Measurements from ENCODE around the gene SOX8. TPM values are rescaled to one million over a fixed set of nuclear protein-coding genes. Genes with fewer than 3 reads are reported as not detected.
"Not testable (repeated sequence)": the region's sequence is repeated elsewhere in the genome, so short reads cannot be mapped to it uniquely, and the experiment has no call there.

SOX8 gene
- polyA plus RNA-seq, 1 donor from 2014 or later: 3.9 TPM

GRCh38 chr16:946048-946395 lies 35.5 kb upstream of the SOX8 start:
- Histone ChIP-seq H3K36me3 (ENCODE audit: insufficient read depth, low read length) (no peaks in the 10 kb centered on the region), H3K27me3 (ENCODE audit: insufficient read depth, low read depth, low read length) (no peaks in the 10 kb centered on the region), H3F3A (ENCODE audit: insufficient read depth, low read length, poor library complexity, severe bottlenecking) (no peaks in the 10 kb centered on the region), H3K9ac (ENCODE audit: low read length) (no peak overlapping the region), H3K9me2 (ENCODE audit: insufficient read depth, low read length) (no peaks in the 10 kb centered on the region), H4K20me1 (ENCODE audit: insufficient read depth) (no peaks in the 10 kb centered on the region), H3K4me2 (ENCODE audit: low read length) (no peak overlapping the region), H2AFZ (ENCODE audit: low read depth, low read length) (no peak overlapping the region), H3K27ac (ENCODE audit: low read length) (no peak overlapping the region), H3K9me3 (ENCODE audit: low read length) (no peaks in the 10 kb centered on the region), H3K4me3 (ENCODE audit: low read length) (no peak overlapping the region), H3K79me2 (replicated peaks; ENCODE audit: insufficient read depth, low read length) (no peaks in the 10 kb centered on the region)
- TF ChIP-seq POLR2AphosphoS5 (IDR thresholded peaks at IDR 0.05) (no peak), TAF1 (IDR thresholded peaks at IDR 0.05; ENCODE audit: low read depth) (no peak), EP300 (conservative IDR thresholded peaks at IDR 0.05; ENCODE audit: poor library complexity, severe bottlenecking) (no peak), EZH2 (IDR thresholded peaks at IDR 0.05; ENCODE audit: borderline replicate concordance, insufficient read depth, low read length, poor library complexity, severe bottlenecking) (no peak), RAD21 (conservative IDR thresholded peaks at IDR 0.05) (no peak), SMC3 (conservative IDR thresholded peaks at IDR 0.05; ENCODE audit: poor library complexity) (no peak), MXI1 (conservative IDR thresholded peaks at IDR 0.05; ENCODE audit: poor library complexity, severe bottlenecking) (no peak)
- TF ChIP-seq, protein P1, sequence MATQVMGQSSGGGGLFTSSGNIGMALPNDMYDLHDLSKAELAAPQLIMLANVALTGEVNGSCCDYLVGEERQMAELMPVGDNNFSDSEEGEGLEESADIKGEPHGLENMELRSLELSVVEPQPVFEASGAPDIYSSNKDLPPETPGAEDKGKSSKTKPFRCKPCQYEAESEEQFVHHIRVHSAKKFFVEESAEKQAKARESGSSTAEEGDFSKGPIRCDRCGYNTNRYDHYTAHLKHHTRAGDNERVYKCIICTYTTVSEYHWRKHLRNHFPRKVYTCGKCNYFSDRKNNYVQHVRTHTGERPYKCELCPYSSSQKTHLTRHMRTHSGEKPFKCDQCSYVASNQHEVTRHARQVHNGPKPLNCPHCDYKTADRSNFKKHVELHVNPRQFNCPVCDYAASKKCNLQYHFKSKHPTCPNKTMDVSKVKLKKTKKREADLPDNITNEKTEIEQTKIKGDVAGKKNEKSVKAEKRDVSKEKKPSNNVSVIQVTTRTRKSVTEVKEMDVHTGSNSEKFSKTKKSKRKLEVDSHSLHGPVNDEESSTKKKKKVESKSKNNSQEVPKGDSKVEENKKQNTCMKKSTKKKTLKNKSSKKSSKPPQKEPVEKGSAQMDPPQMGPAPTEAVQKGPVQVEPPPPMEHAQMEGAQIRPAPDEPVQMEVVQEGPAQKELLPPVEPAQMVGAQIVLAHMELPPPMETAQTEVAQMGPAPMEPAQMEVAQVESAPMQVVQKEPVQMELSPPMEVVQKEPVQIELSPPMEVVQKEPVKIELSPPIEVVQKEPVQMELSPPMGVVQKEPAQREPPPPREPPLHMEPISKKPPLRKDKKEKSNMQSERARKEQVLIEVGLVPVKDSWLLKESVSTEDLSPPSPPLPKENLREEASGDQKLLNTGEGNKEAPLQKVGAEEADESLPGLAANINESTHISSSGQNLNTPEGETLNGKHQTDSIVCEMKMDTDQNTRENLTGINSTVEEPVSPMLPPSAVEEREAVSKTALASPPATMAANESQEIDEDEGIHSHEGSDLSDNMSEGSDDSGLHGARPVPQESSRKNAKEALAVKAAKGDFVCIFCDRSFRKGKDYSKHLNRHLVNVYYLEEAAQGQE (IDR thresholded peaks at IDR 0.05; ENCODE audit: borderline replicate concordance): no peak
- TF ChIP-seq, protein P2, sequence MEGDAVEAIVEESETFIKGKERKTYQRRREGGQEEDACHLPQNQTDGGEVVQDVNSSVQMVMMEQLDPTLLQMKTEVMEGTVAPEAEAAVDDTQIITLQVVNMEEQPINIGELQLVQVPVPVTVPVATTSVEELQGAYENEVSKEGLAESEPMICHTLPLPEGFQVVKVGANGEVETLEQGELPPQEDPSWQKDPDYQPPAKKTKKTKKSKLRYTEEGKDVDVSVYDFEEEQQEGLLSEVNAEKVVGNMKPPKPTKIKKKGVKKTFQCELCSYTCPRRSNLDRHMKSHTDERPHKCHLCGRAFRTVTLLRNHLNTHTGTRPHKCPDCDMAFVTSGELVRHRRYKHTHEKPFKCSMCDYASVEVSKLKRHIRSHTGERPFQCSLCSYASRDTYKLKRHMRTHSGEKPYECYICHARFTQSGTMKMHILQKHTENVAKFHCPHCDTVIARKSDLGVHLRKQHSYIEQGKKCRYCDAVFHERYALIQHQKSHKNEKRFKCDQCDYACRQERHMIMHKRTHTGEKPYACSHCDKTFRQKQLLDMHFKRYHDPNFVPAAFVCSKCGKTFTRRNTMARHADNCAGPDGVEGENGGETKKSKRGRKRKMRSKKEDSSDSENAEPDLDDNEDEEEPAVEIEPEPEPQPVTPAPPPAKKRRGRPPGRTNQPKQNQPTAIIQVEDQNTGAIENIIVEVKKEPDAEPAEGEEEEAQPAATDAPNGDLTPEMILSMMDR (IDR thresholded peaks at IDR 0.05; ENCODE audit: poor library complexity, severe bottlenecking): no peak

DNA sequence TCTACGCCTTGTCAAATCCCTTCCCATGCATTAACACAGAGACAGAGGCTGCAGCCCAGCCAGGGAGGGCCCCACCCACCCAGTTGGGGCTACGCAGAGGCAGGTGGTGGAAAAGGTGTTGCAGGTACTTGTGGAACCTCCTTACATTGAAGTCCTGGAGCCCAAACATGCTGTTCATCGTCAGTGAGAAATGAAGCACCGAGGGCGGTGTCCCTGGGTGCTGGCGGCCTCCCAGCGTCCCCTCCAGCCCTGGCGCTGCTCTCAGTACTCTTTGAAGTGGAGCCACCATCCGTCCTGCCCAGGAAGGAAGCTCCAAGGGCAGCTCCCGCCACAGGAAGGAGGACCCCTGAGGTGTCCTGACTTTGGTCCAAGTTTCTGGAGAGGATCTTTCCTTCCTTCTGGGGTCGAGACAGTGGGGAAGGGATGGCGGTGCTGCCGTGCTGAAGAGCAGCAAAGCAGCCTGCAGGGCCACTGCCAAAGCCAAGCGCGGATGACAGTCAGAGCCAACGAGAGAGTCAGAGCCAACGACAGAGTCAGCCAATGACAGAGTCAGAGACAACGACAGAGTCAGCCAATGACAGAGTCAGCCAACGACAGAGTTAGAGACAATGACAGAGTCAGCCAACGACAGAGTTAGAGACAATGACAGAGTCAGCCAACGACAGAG lies 34.2 kb upstream of the SOX8 start:
- H3K4me3 ChIP-seq (ENCODE audit: low read length): no peak overlapping the region
- H3K4me2 ChIP-seq (ENCODE audit: low read length): no peak overlapping the region
- H3F3A ChIP-seq (ENCODE audit: insufficient read depth, low read length, poor library complexity, severe bottlenecking): no peaks in the 10 kb centered on the region
- no peaks in the 10 kb centered on the region for H3K9me3 ChIP-seq (ENCODE audit: low read length)
- H3K9me2 ChIP-seq (ENCODE audit: insufficient read depth, low read length): no peaks in the 10 kb centered on the region
- TF ChIP-seq RAD21 (conservative IDR thresholded peaks at IDR 0.05) (no peak), EP300 (conservative IDR thresholded peaks at IDR 0.05; ENCODE audit: poor library complexity, severe bottlenecking) (no peak)
- H3K9ac ChIP-seq (ENCODE audit: low read length): no peak overlapping the region
- H3K27me3 ChIP-seq (ENCODE audit: insufficient read depth, low read depth, low read length): no peaks in the 10 kb centered on the region
- H4K20me1 ChIP-seq (ENCODE audit: insufficient read depth): no peaks in the 10 kb centered on the region
- H3K36me3 ChIP-seq (ENCODE audit: insufficient read depth, low read length): no peaks in the 10 kb centered on the region
- H2AFZ ChIP-seq (ENCODE audit: low read depth, low read length): no peak overlapping the region
- H3K27ac ChIP-seq (ENCODE audit: low read length): no peak overlapping the region
- no peaks in the 10 kb centered on the region for H3K79me2 ChIP-seq (replicated peaks; ENCODE audit: insufficient read depth, low read length)

- H3K9ac ChIP-seq (ENCODE audit: low read length); H3K4me2 ChIP-seq (ENCODE audit: low read length); H3K9me2 ChIP-seq (ENCODE audit: insufficient read depth, low read length); H3K4me3 ChIP-seq (ENCODE audit: low read length); H3K79me2 ChIP-seq (replicated peaks; ENCODE audit: insufficient read depth, low read length); H3F3A ChIP-seq (ENCODE audit: insufficient read depth, low read length, poor library complexity, severe bottlenecking); H3K36me3 ChIP-seq (ENCODE audit: insufficient read depth, low read length); H2AFZ ChIP-seq (ENCODE audit: low read depth, low read length); H4K20me1 ChIP-seq (ENCODE audit: insufficient read depth); H3K27me3 ChIP-seq (ENCODE audit: insufficient read depth, low read depth, low read length); H3K9me3 ChIP-seq (ENCODE audit: low read length); H3K27ac ChIP-seq (ENCODE audit: low read length): not testable (repeated sequence)
These were observed 33.7 kb upstream of the SOX8 start for GRCh38 chr16:947922-948303.

- not testable (repeated sequence) for H3F3A ChIP-seq (ENCODE audit: insufficient read depth, low read length, poor library complexity, severe bottlenecking); H3K27me3 ChIP-seq (ENCODE audit: insufficient read depth, low read depth, low read length); H4K20me1 ChIP-seq (ENCODE audit: insufficient read depth); H3K9me2 ChIP-seq (ENCODE audit: insufficient read depth, low read length); H3K9ac ChIP-seq (ENCODE audit: low read length); H3K4me2 ChIP-seq (ENCODE audit: low read length); H3K79me2 ChIP-seq (replicated peaks; ENCODE audit: insufficient read depth, low read length); H3K36me3 ChIP-seq (ENCODE audit: insufficient read depth, low read length); H3K4me3 ChIP-seq (ENCODE audit: low read length); H3K27ac ChIP-seq (ENCODE audit: low read length); H3K9me3 ChIP-seq (ENCODE audit: low read length); H2AFZ ChIP-seq (ENCODE audit: low read depth, low read length)
These were observed 32.8 kb upstream of the SOX8 start for GRCh38 chr16:948767-949166.

All from neural cell (in vitro differentiated cells).